B cell (primary cell): Measurements from ENCODE around the gene BUB1B. TPM values are rescaled to one million over a fixed set of nuclear protein-coding genes. Genes with fewer than 3 reads are reported as not detected.

Experiments
- ATAC-seq: fragments of 200-7000 bp; cut with Tn5 transposase; one replicate; pipeline ENCODE4 v1.10.0; 2021; ENCODE audit warnings: low read depth, mild to moderate bottlenecking, moderate number of reproducible peaks, moderate library complexity
- CTCF ChIA-PET: fragments of 350-600 bp; sonication (Branson Sonifier 250); formaldehyde crosslinking; loops from one replicate; lab custom pipeline; 2021; ENCODE audit warnings: antibody characterized with exemption, inconsistent platforms; lab: Charles Lee
- POLR2A ChIA-PET: fragments of 350-600 bp; sonication (Branson Sonifier 250); formaldehyde crosslinking; loops from one replicate; lab custom pipeline; 2021; ENCODE audit warnings: antibody characterized with exemption; lab: Charles Lee
- DNase-seq: peaks from one replicate; pipeline ENCODE4 v3.0.0; 2013
- H2AFZ ChIP-seq: 2 replicates; pipeline ENCODE4 v1.6.1; 2012; ENCODE audit warnings: mild to moderate bottlenecking, low read depth, low read length; ENCODE audit not compliant: insufficient read depth, poor library complexity, severe bottlenecking
- H3K27ac ChIP-seq, 2 donors: 1 replicate in 1 of 2; 2 replicates in 1 of 2; pipeline ENCODE4 v1.5.1; 2012 to 2013; ENCODE audit warnings: low read length in 2 of 2, mild to moderate bottlenecking in 2 of 2, moderate library complexity in 1 of 2
- H3K27me3 ChIP-seq, 4 experiments: fragments of 200-600 bp in 1 of 4; sonication (generic) in 1 of 4; replicated peaks in 1 of 4; 1 replicate in 2 of 4; 2 replicates in 2 of 4; pipeline versions ENCODE4 v1.6.1 to v1.7.0; 2013 to 2016; ENCODE audit warnings: low read length in 3 of 4, mild to moderate bottlenecking in 2 of 4, mixed read lengths in 1 of 4, moderate library complexity in 1 of 4; ENCODE audit not compliant: insufficient read depth in 4 of 4, control insufficient read depth in 3 of 4; ENCODE audit errors: control extremely low read depth in 1 of 4
- H3K36me3 ChIP-seq, 2 experiments: replicated peaks in 1 of 2; 1 replicate in 1 of 2; 2 replicates in 1 of 2; pipeline versions ENCODE4 v1.6.1 to v1.7.1; 2013; ENCODE audit warnings: low read length in 1 of 2; ENCODE audit not compliant: insufficient read depth in 2 of 2, control insufficient read depth in 1 of 2; ENCODE audit errors: control extremely low read depth in 1 of 2, extremely low read depth in 1 of 2
- H3K4me1 ChIP-seq, 2 donors: fragments of 200-600 bp in 1 of 2; sonication (generic) in 1 of 2; 1 replicate in 1 of 2; 2 replicates in 1 of 2; pipeline versions ENCODE4 v1.5.1 to v1.6.1; 2013 to 2017; ENCODE audit warnings: low read length in 2 of 2; ENCODE audit not compliant: control insufficient read depth in 2 of 2, insufficient read depth in 2 of 2
- H3K4me2 ChIP-seq: replicated peaks from 2 replicates; pipeline ENCODE3; 2012; ENCODE audit warnings: mild to moderate bottlenecking, low read depth, low read length; ENCODE audit not compliant: poor library complexity, severe bottlenecking
- H3K4me3 ChIP-seq, 5 experiments: fragments of 200-600 bp in 1 of 5; sonication (generic) in 1 of 5; 1 replicate in 3 of 5; 2 replicates in 2 of 5; pipeline versions ENCODE4 v1.5.1 to v1.7.0; 2011 to 2016; ENCODE audit warnings: low read length in 4 of 5, mild to moderate bottlenecking in 4 of 5, low read depth in 2 of 5, control low read depth in 1 of 5, moderate library complexity in 1 of 5; ENCODE audit not compliant: insufficient read depth in 1 of 5; ENCODE audit errors: control extremely low read depth in 1 of 5, extremely low read depth in 1 of 5
- H3K79me2 ChIP-seq: fragments of 200-600 bp; sonication (generic); one replicate; pipeline ENCODE4 v1.6.0; 2016; ENCODE audit warnings: low read length; ENCODE audit not compliant: control insufficient read depth, insufficient read depth
- H3K9ac ChIP-seq: fragments of 200-600 bp; sonication (generic); 2 replicates; pipeline ENCODE4 v1.6.1; 2017; ENCODE audit warnings: mild to moderate bottlenecking, low read length, moderate library complexity
- H3K9me3 ChIP-seq, 3 donors: one replicate each; pipeline versions ENCODE4 v1.6.1 to v1.7.1; 2013; ENCODE audit warnings: low read length in 2 of 3; ENCODE audit not compliant: control insufficient read depth in 2 of 3, insufficient read depth in 1 of 3; ENCODE audit errors: control extremely low read depth in 1 of 3
- H4K20me1 ChIP-seq: 2 replicates; pipeline ENCODE4 v1.6.0; 2012; ENCODE audit warnings: mild to moderate bottlenecking, low read length; ENCODE audit not compliant: insufficient read depth, control insufficient read depth, poor library complexity, severe bottlenecking
- H3K27ac Mint-ChIP-seq: one replicate; pipeline ENCODE4 v1.8.0; 2021; ENCODE audit warnings: mixed read lengths
- H3K27me3 Mint-ChIP-seq: one replicate; pipeline ENCODE4 v1.8.0; 2021; ENCODE audit warnings: mixed read lengths
- H3K4me1 Mint-ChIP-seq: one replicate; pipeline ENCODE4 v1.8.0; 2021; ENCODE audit warnings: mixed read lengths
- H3K4me3 Mint-ChIP-seq: one replicate; pipeline ENCODE4 v1.8.0; 2021; ENCODE audit warnings: mixed read lengths
- H3K9me3 Mint-ChIP-seq: one replicate; pipeline ENCODE4 v1.8.0; 2022; ENCODE audit warnings: mixed read lengths; ENCODE audit not compliant: insufficient read depth
- EZH2 ChIP-seq: IDR thresholded peaks from 2 replicates; pipeline ENCODE4 v1.6.1; 2012; ENCODE audit warnings: borderline replicate concordance, low read depth, mild to moderate bottlenecking, moderate library complexity, low read length; ENCODE audit not compliant: insufficient read depth, poor library complexity, severe bottlenecking
- WGBS: methylation state at CpG from one replicate; pipeline ENCODE4 v1.1.5; 2013; ENCODE audit warnings: missing lambda C conversion rate; ENCODE audit not compliant: insufficient coverage; 5-methylcytosine and 5-hydroxymethylcytosine counted together
- intact Hi-C: fragments of 100-400 bp; cut with micrococcal nuclease; formaldehyde crosslinking; loops from one replicate; pipeline ENCODE4 v1.10.0; 2022
- polyA plus RNA-seq: library from polyadenylated mRNA; depleted of rRNA; stranded (reverse); fragments of >200 nt; gene quantifications from 2 replicates; pipeline ENCODE4 v1.2.3, GENCODE V29; 2012
- total RNA-seq, 2 donors: library from RNA; stranded (reverse); fragments of 120-200 nt in 1 of 2; gene quantifications; 1 replicate in 1 of 2; 2 replicates in 1 of 2; pipeline versions ENCODE4 v1.2.3 to v1.2.4, GENCODE V29; 2013 to 2022
- TF ChIP-seq, protein P1 (sequence below): fragments of 200-600 bp; IDR thresholded peaks from one replicate; pipeline ENCODE4 v1.8.0; 2022; ENCODE audit warnings: antibody characterized with exemption, mild to moderate bottlenecking

BUB1B gene
- total and polyA plus RNA-seq, 2 donors (not counting 1 experiment from before 2014, with no cell fraction given) = 0.70 to 4.4 TPM

DNA sequence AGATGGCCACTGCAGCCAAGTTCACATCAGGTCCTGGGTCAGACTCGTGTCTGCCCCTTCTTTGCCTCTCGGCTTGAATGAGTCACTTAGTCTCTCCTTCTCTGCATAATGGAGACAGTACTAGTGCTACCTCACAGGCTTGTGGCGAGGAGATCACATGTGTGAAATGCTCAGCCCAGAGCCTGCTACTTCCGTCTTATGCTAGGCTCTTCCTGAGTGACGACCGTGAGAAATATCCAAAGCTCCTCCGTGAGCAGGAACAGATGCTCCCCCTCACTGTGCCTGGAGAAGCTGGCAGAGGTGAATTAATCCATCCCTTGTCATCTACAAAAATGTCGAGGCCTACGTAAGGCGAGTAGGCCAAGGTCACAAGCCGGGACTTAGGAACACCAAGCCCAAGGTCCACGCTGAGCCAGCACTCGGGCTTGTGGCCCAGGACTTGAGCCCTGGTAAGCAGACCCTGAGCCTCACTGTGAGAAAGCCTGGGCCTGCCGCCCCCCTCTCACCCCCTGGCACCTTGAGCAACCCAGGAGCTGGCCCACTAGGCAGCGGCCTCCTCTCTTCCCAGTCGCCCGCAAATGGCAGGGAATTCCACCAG, 95.9 kb downstream of the BUB1B start:
- Histone ChIP-seq H3K27ac (no peak overlapping the region), H3K27me3 (peaks cover 0 to 22% (median 11%) of the 10 kb centered on the region in 4 experiments), H2AFZ (no peak overlapping the region), H3K9ac (no peak overlapping the region), H3K4me1 (peaks cover 10 to 17% of the 10 kb centered on the region in 2 donors), H3K36me3 (no peaks in the 10 kb centered on the region), H3K79me2 (no peaks in the 10 kb centered on the region), H4K20me1 (no peaks in the 10 kb centered on the region), H3K4me2 (no peak overlapping the region), H3K9me3 (peaks cover 0 to 6% (median 0%) of the 10 kb centered on the region in 3 donors), H3K4me3 (no peak overlapping the region)
- ChIA-PET POLR2A (no interaction called here), CTCF (interaction anchor here (0.9 kb wide), 1 partner anchor 17 kb away, joined by 3 read pairs; no protein-coding TSS in a partner anchor)
- H3K27ac Mint-ChIP-seq = no peak overlapping the region
- H3K4me1 Mint-ChIP-seq = peaks cover 10% of the 10 kb centered on the region
- TF ChIP-seq, protein P1, sequence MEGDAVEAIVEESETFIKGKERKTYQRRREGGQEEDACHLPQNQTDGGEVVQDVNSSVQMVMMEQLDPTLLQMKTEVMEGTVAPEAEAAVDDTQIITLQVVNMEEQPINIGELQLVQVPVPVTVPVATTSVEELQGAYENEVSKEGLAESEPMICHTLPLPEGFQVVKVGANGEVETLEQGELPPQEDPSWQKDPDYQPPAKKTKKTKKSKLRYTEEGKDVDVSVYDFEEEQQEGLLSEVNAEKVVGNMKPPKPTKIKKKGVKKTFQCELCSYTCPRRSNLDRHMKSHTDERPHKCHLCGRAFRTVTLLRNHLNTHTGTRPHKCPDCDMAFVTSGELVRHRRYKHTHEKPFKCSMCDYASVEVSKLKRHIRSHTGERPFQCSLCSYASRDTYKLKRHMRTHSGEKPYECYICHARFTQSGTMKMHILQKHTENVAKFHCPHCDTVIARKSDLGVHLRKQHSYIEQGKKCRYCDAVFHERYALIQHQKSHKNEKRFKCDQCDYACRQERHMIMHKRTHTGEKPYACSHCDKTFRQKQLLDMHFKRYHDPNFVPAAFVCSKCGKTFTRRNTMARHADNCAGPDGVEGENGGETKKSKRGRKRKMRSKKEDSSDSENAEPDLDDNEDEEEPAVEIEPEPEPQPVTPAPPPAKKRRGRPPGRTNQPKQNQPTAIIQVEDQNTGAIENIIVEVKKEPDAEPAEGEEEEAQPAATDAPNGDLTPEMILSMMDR = no peak
- TF ChIP-seq EZH2 = no peak
- intact Hi-C loops = no loop called here
- no peak for ATAC-seq
- H3K4me3 Mint-ChIP-seq = no peak overlapping the region
- H3K9me3 Mint-ChIP-seq = no peaks in the 10 kb centered on the region
- H3K27me3 Mint-ChIP-seq = peaks cover 18% of the 10 kb centered on the region
- no peak for DNase-seq
- WGBS = 94% methylated on average over 16 of the region's 17 CpGs
